GOT3 (cell line): ENCODE data around the gene RGL1.

ENCODE experiments used
- DNase-seq: peaks from one replicate; lab custom pipeline; 2025; ENCODE audit warnings: mixed read lengths; lab: John Stamatoyannopoulos, UW

The RGL1 gene

GRCh38 chr1:183957216-183957830, 152.4 kb downstream of the RGL1 start:
- DNase-seq, result no peak

GRCh38 chr1:183958958-183959357, 154.0 kb downstream of the RGL1 start:
- DNase-seq, result no peak

- DNase-seq, result no peak
These were observed 156.2 kb downstream of the RGL1 start for GRCh38 chr1:183961132-183961531.

GRCh38 chr1:183962903-183963302, 158.0 kb downstream of the RGL1 start:
- DNase-seq, result no peak

GRCh38 chr1:183965726-183966125, 160.8 kb downstream of the RGL1 start:
- no peak for DNase-seq

- DNase-seq, result no peak
These were observed 161.6 kb downstream of the RGL1 start for GRCh38 chr1:183966487-183966886.

GRCh38 chr1:183967914-183968313, 163.0 kb downstream of the RGL1 start:
- DNase-seq, result no peak

- no peak for DNase-seq
These were observed 163.5 kb downstream of the RGL1 start for GRCh38 chr1:183968386-183968785.

GRCh38 chr1:183970516-183971300, 165.8 kb downstream of the RGL1 start:
- DNase-seq, result no peak

- DNase-seq, result no peak
These were observed 170.7 kb downstream of the RGL1 start for GRCh38 chr1:183975651-183976050.

GRCh38 chr1:183977717-183978116, 172.8 kb downstream of the RGL1 start:
- no peak for DNase-seq
